ENCODE measurements around the gene ELAPOR1. TPM values are rescaled to one million over a fixed set of nuclear protein-coding genes. Genes with fewer than 3 reads are reported as not detected.

Gene ELAPOR1
- total and polyA plus RNA-seq, 4 donors: 0.13 to 0.42 (median 0.17) TPM; not detected in 1

DNA sequence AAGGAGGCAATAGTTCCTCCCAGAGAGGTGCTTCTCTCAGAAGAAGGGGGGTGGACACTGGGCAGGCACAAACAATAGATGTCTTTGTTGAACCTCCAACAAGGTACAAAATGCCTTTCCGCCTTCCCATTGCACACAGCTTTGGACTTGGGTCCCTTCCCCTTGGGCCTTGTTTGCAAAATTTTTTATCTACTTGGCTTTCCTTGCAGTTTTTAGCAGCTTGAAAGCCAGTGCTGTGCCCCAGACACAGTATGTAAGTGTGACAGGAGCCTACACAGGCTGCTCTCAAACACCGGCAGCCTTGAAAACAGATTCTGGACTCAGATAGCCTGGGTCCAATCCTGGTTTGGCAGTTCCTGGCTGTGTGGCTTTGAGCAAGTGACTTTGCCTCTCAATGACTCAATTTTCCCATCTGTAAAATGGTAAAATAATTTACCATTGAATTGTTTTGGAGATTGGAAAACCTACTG lies 43.0 kb downstream of the ELAPOR1 start:
- no peaks in the 10 kb centered on the region for H3K36me3 ChIP-seq (ENCODE audit: control insufficient read depth in 4 of 4, insufficient read depth in 3 of 4, low read depth in 1 of 4, low read length in 3 of 4)
- H3K9ac ChIP-seq (ENCODE audit: low read depth in 1 of 2, low read length in 2 of 2): no peak overlapping the region
- peaks cover 0 to 3% (median 1%) of the 10 kb centered on the region in 4 donors for H3K4me1 ChIP-seq (ENCODE audit: control insufficient read depth in 4 of 4, insufficient read depth in 4 of 4, low read length in 3 of 4)
- no peaks in the 10 kb centered on the region for H3K9me3 ChIP-seq (ENCODE audit: control insufficient read depth in 4 of 4, low read length in 3 of 4)
- H3K4me3 ChIP-seq (ENCODE audit: low read depth in 1 of 3, low read length in 3 of 3): no peak overlapping the region
- no peak for DNase-seq (ENCODE audit: low spot score)
- H3K27me3 ChIP-seq (ENCODE audit: control insufficient read depth in 4 of 4, insufficient read depth in 4 of 4, low read length in 3 of 4): no peaks in the 10 kb centered on the region
- no peak for TF ChIP-seq JUND (IDR thresholded peaks at IDR 0.05)
- TF ChIP-seq HNF4G (IDR thresholded peaks at IDR 0.05): no peak
- TF ChIP-seq, protein P1, sequence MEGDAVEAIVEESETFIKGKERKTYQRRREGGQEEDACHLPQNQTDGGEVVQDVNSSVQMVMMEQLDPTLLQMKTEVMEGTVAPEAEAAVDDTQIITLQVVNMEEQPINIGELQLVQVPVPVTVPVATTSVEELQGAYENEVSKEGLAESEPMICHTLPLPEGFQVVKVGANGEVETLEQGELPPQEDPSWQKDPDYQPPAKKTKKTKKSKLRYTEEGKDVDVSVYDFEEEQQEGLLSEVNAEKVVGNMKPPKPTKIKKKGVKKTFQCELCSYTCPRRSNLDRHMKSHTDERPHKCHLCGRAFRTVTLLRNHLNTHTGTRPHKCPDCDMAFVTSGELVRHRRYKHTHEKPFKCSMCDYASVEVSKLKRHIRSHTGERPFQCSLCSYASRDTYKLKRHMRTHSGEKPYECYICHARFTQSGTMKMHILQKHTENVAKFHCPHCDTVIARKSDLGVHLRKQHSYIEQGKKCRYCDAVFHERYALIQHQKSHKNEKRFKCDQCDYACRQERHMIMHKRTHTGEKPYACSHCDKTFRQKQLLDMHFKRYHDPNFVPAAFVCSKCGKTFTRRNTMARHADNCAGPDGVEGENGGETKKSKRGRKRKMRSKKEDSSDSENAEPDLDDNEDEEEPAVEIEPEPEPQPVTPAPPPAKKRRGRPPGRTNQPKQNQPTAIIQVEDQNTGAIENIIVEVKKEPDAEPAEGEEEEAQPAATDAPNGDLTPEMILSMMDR (IDR thresholded peaks at IDR 0.05; ENCODE audit: low read depth, low read length, missing input control): no peak
- TF ChIP-seq HNF4A (conservative IDR thresholded peaks at IDR 0.05): no peak
- TF ChIP-seq, protein P2, sequence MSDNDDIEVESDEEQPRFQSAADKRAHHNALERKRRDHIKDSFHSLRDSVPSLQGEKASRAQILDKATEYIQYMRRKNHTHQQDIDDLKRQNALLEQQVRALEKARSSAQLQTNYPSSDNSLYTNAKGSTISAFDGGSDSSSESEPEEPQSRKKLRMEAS (IDR thresholded peaks at IDR 0.05): no peak
- no peak for TF ChIP-seq EGR1 (IDR thresholded peaks at IDR 0.05; ENCODE audit: low read depth in 2 of 2)
- TF ChIP-seq RXRA (IDR thresholded peaks at IDR 0.05): no peak
- no peak for TF ChIP-seq GABPA (IDR thresholded peaks at IDR 0.05 in 1 of 2, conservative IDR thresholded peaks at IDR 0.05 in 1 of 2)
- TF ChIP-seq, protein P3, sequence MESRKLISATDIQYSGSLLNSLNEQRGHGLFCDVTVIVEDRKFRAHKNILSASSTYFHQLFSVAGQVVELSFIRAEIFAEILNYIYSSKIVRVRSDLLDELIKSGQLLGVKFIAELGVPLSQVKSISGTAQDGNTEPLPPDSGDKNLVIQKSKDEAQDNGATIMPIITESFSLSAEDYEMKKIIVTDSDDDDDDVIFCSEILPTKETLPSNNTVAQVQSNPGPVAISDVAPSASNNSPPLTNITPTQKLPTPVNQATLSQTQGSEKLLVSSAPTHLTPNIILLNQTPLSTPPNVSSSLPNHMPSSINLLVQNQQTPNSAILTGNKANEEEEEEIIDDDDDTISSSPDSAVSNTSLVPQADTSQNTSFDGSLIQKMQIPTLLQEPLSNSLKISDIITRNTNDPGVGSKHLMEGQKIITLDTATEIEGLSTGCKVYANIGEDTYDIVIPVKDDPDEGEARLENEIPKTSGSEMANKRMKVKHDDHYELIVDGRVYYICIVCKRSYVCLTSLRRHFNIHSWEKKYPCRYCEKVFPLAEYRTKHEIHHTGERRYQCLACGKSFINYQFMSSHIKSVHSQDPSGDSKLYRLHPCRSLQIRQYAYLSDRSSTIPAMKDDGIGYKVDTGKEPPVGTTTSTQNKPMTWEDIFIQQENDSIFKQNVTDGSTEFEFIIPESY (IDR thresholded peaks at IDR 0.05): no peak
- no peak for TF ChIP-seq FOXA2 (IDR thresholded peaks at IDR 0.05)
- TF ChIP-seq SP1 (IDR thresholded peaks at IDR 0.05): no peak
- TF ChIP-seq, protein P4, sequence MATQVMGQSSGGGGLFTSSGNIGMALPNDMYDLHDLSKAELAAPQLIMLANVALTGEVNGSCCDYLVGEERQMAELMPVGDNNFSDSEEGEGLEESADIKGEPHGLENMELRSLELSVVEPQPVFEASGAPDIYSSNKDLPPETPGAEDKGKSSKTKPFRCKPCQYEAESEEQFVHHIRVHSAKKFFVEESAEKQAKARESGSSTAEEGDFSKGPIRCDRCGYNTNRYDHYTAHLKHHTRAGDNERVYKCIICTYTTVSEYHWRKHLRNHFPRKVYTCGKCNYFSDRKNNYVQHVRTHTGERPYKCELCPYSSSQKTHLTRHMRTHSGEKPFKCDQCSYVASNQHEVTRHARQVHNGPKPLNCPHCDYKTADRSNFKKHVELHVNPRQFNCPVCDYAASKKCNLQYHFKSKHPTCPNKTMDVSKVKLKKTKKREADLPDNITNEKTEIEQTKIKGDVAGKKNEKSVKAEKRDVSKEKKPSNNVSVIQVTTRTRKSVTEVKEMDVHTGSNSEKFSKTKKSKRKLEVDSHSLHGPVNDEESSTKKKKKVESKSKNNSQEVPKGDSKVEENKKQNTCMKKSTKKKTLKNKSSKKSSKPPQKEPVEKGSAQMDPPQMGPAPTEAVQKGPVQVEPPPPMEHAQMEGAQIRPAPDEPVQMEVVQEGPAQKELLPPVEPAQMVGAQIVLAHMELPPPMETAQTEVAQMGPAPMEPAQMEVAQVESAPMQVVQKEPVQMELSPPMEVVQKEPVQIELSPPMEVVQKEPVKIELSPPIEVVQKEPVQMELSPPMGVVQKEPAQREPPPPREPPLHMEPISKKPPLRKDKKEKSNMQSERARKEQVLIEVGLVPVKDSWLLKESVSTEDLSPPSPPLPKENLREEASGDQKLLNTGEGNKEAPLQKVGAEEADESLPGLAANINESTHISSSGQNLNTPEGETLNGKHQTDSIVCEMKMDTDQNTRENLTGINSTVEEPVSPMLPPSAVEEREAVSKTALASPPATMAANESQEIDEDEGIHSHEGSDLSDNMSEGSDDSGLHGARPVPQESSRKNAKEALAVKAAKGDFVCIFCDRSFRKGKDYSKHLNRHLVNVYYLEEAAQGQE (IDR thresholded peaks at IDR 0.05): no peak
- 89% methylated on average over 2 of the region's 2 CpGs for WGBS
- H3K27ac ChIP-seq (ENCODE audit: low read depth in 1 of 2, low read length in 2 of 2): no peak overlapping the region

DNA sequence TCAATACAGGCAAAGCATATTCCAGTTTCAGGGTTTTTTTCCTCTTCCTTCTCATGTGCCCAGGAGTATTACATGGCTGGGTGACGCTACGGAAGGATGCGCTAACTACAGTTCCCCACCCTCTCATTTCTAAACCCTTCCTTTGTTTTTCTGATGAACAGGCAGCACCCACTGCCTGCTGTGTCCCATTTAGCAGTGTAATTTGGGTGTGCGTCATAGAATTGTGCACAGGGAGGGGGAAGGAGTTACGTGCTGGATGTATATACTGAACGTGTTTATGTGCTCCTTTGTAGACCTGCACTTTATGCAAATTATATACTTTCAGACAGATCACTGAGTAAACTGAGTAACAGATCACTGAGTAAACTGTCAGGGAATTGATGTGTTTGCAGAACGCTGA lies 44.5 kb downstream of the ELAPOR1 start:
- Histone ChIP-seq H3K4me3 (ENCODE audit: low read depth in 1 of 3, low read length in 3 of 3) (no peak overlapping the region), H3K9ac (ENCODE audit: low read depth in 1 of 2, low read length in 2 of 2) (no peak overlapping the region), H3K9me3 (ENCODE audit: control insufficient read depth in 4 of 4, low read length in 3 of 4) (no peaks in the 10 kb centered on the region), H3K4me1 (ENCODE audit: control insufficient read depth in 4 of 4, insufficient read depth in 4 of 4, low read length in 3 of 4) (peaks cover 0 to 7% (median 1%) of the 10 kb centered on the region in 4 donors), H3K27me3 (ENCODE audit: control insufficient read depth in 4 of 4, insufficient read depth in 4 of 4, low read length in 3 of 4) (no peaks in the 10 kb centered on the region), H3K36me3 (ENCODE audit: control insufficient read depth in 4 of 4, insufficient read depth in 3 of 4, low read depth in 1 of 4, low read length in 3 of 4) (no peaks in the 10 kb centered on the region), H3K27ac (ENCODE audit: low read depth in 1 of 2, low read length in 2 of 2) (no peak overlapping the region)
- WGBS: 83% methylated on average over 7 of the region's 7 CpGs
- DNase-seq (ENCODE audit: low spot score): no peak
- TF ChIP-seq, protein P1 (IDR thresholded peaks at IDR 0.05; ENCODE audit: low read depth, low read length, missing input control): no peak
- TF ChIP-seq EGR1 (IDR thresholded peaks at IDR 0.05; ENCODE audit: low read depth in 2 of 2): no peak
- TF ChIP-seq NR2F2 (IDR thresholded peaks at IDR 0.05): no peak
- TF ChIP-seq HNF4G (IDR thresholded peaks at IDR 0.05): no peak
- TF ChIP-seq FOXA1 (IDR thresholded peaks at IDR 0.05): no peak
- TF ChIP-seq SP1 (IDR thresholded peaks at IDR 0.05): no peak
- no peak for TF ChIP-seq JUND (IDR thresholded peaks at IDR 0.05)
- TF ChIP-seq TAF1 (conservative IDR thresholded peaks at IDR 0.05): no peak
- no peak for TF ChIP-seq RXRA (IDR thresholded peaks at IDR 0.05)
- no peak for TF ChIP-seq HNF4A (conservative IDR thresholded peaks at IDR 0.05)
- no peak for TF ChIP-seq FOXA2 (IDR thresholded peaks at IDR 0.05)
- TF ChIP-seq RAD21 (IDR thresholded peaks at IDR 0.05): no peak
- TF ChIP-seq, protein P5, sequence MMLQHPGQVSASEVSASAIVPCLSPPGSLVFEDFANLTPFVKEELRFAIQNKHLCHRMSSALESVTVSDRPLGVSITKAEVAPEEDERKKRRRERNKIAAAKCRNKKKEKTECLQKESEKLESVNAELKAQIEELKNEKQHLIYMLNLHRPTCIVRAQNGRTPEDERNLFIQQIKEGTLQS (IDR thresholded peaks at IDR 0.05): no peak
- TF ChIP-seq, protein P4 (IDR thresholded peaks at IDR 0.05): no peak

Measured in liver (tissue), 9 donors.